GM13977 (cell line): ENCODE measurements around the gene CPEB3.
"Not testable (repeated sequence)": the region's sequence is repeated elsewhere in the genome, so short reads cannot be mapped to it uniquely, and the experiment has no call there.

Source experiments
- DNase-seq: peaks from one replicate; pipeline ENCODE4 v3.0.0; 2012; ENCODE audit warnings: low spot score
- in situ Hi-C: fragments of 300-500 bp; cut with MboI; formaldehyde crosslinking; loops from one replicate; pipeline ENCODE4 v1.12.0; 2022; ENCODE audit warnings: low sequenced_read_pairs, low pct_unique_long_range_greater_than_20kb, mixed read lengths, inconsistent platforms; ENCODE audit not compliant: unreplicated experiment
- TF ChIP-seq, protein P1 (sequence below): IDR thresholded peaks from 2 replicates; pipeline ENCODE4 v1.5.1; 2012; ENCODE audit warnings: mild to moderate bottlenecking, control low read depth; ENCODE audit not compliant: insufficient read depth; ENCODE audit errors: extremely low read depth, missing control alignments

CPEB3 gene

DNA sequence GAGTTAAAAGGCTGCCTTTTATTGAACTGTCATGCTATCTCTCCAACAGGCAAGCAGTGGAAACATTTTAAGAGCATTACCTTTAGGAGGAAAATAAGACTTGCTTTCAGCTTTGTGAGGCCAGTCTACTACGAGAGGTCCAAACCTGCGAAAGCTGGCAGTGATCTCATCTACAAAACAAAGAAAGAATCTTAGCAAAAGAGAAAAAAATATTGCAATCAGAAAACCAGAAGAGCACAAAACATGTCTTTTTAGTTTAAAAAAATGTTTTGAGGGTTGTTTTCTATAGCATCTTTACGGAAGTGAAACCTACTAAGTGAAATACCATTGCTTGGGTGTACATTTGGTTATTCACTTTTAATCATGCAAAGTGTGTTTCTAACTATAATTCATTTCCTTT is 147.9 kb downstream of the CPEB3 start:
- DNase-seq = peak; percentile 31
- in situ Hi-C loops = no loop called here

DNA sequence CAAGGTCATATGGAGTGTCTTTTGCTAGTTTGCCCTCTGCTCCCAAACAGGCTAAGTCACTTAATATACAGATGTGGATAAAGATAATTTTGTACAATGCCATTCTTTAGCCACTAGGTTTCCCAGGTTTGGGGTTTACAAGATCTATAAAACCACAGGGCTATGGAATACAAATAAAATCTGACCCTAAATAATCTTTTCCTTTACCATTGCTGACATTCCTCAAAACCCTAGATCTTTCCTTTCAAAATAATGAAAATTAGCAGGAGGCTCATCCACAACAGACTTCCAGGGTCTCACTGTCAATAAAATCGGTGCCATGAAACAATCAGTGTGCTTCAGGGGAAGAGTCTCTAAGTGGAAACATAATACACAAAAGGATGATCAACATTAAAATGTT is 148.4 kb downstream of the CPEB3 start:
- TF ChIP-seq, protein P1, sequence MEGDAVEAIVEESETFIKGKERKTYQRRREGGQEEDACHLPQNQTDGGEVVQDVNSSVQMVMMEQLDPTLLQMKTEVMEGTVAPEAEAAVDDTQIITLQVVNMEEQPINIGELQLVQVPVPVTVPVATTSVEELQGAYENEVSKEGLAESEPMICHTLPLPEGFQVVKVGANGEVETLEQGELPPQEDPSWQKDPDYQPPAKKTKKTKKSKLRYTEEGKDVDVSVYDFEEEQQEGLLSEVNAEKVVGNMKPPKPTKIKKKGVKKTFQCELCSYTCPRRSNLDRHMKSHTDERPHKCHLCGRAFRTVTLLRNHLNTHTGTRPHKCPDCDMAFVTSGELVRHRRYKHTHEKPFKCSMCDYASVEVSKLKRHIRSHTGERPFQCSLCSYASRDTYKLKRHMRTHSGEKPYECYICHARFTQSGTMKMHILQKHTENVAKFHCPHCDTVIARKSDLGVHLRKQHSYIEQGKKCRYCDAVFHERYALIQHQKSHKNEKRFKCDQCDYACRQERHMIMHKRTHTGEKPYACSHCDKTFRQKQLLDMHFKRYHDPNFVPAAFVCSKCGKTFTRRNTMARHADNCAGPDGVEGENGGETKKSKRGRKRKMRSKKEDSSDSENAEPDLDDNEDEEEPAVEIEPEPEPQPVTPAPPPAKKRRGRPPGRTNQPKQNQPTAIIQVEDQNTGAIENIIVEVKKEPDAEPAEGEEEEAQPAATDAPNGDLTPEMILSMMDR = no peak
- in situ Hi-C loops = no loop called here
- no peak for DNase-seq

More for the DNA sequence above, 147.9 kb downstream of the CPEB3 start:
- TF ChIP-seq, protein P1 = no peak

DNA sequence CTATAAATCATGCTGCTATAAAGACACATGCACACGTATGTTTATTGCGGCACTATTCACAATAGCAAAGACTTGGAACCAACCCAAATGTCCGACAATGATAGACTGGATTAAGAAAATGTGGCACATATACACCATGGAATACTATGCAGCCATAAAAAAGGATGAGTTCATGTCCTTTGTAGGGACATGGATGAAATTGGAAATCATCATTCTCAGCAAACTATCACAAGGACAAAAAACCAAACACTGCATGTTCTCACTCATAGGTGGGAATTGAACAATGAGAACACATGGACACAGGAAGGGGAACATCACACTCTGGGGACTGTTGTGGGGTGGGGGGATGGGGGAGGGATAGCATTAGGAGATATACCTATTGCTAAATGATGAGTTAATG is 149.7 kb downstream of the CPEB3 start:
- DNase-seq, in situ Hi-C loops: not testable (repeated sequence)

DNA sequence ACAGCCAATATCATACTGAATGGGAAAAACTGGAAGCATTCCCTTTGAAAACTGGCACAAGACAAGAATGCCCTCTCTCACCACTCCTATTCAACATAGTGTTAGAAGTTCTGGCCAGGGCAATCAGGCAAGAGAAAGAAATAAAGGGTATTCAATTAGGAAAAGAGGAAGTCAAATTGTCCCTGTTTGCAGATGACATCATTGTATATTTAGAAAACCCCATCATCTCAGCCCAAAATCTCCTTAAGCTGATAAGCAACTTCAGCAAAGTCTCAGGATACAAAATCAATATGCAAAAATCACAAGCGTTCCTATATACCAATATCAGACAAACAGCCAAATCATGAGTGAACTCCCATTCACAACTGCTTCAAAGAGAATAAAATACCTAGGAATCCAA is 156.8 kb downstream of the CPEB3 start:
- DNase-seq, in situ Hi-C loops: not testable (repeated sequence)

DNA sequence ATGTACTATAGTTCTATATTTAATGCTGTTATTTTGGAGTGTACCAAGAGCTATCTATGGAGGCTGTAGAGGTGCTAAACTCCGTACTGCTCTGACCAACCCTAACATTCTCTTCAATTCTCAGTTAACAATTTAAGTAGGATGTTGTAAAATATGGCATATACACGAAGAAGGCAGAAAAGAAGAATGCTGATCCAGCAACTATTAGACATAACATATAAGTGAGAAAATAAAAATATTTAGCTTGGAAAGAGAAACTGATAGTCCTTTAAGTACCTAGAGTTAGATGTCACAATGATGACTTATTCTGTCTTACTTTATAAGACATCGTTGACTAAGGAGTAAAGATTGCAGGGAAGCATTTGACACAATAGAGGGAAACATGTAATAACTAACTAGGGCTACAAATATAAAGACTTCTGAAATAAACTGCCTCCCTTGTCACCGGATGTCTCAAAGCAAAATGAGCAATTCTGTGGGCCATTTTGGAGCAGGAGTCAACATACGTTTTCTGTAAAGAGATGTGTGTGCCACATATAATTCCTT is 159.5 kb downstream of the CPEB3 start:
- in situ Hi-C loops = no loop called here
- TF ChIP-seq, protein P1 = no peak
- no peak for DNase-seq

DNA sequence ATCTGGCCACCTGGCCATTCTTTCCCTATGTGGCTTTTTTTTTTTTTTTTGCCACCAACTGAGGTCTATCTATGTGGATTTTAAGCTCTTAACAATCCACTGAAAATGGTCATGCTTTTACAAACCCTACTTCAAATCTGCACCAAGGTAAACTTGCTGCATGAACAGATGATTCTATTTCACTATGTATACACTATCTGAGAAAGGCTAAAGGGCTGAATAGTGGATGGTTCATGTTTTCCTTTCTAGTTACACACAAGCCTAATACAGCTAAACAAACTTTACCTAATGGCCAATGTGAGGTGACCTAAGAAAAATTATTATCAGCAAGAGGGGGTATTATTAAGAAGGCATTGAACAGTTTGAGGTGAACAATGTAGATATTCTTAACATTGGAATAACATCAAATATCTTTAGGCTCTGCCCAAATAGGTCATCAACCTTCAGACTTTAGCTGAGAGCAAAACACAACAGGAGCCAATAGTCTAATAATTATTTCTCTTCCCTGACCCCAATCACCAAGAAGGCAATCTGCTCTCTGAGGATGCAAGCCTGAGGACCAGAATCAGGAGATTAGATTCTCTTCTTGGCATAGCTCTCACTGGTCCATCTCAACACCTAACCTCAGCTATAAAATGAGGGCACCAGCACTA is 160.1 kb downstream of the CPEB3 start:
- TF ChIP-seq, protein P1 = no peak
- in situ Hi-C loops = no loop called here
- no peak for DNase-seq

DNA sequence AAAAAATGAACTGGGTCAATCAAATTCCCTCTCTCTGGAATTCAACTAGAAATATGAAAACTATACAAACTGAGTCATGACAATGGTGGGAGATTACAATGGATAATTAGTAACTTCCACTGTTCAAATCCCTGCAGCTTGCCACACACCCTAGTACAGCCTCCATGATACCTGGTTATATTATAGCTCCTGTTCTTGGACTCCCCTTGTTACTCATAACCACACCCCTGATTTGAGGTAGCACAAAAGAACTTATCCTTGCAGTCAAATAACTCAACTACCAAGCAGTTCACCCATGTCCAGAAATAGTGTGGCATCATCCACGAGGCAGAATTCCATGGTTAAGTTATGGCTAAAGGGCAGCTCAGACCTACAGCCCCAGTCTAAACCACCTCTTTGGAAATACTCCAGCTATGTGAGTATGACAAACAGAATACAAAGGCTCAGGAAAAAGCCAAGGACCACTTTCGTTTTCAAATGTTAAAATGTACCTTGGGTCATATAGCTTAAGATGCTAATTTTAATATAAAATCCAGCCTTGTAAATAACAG is 164.7 kb downstream of the CPEB3 start:
- no peak for DNase-seq

More for the DNA sequence above, 164.7 kb downstream of the CPEB3 start:
- in situ Hi-C loops = no loop called here
- TF ChIP-seq, protein P1 = no peak
